Ovary (tissue), 9 donors: ENCODE measurements around the gene GPR142. TPM values are rescaled to one million over a fixed set of nuclear protein-coding genes. Genes with fewer than 3 reads are reported as not detected.

ENCODE experiments used
- DNase-seq, 5 donors: peaks; one replicate each; pipeline ENCODE4 v3.0.0-alpha.2; 2019 to 2020
- H3K27ac ChIP-seq, 2 donors: fragments of 200-600 bp; one replicate each; pipeline versions ENCODE4 v1.5.1 to v1.8.0; 2019 to 2022
- H3K27me3 ChIP-seq: fragments of 200-600 bp; one replicate; pipeline ENCODE4 v1.8.0; 2022
- H3K36me3 ChIP-seq: fragments of 200-600 bp; sonication (generic); one replicate; pipeline ENCODE4 v1.5.1; 2019
- H3K4me1 ChIP-seq: one replicate; pipeline ENCODE4 v1.8.1; 2013; ENCODE audit warnings: mild to moderate bottlenecking, moderate library complexity; ENCODE audit not compliant: insufficient read depth
- H3K4me3 ChIP-seq: fragments of 200-600 bp; sonication (generic); one replicate; pipeline ENCODE4 v1.5.1; 2017
- H3K9me3 ChIP-seq, 2 donors: fragments of 200-600 bp in 1 of 2; sonication (generic) in 1 of 2; one replicate each; pipeline versions ENCODE4 v1.5.1 to v1.8.1; 2013 to 2019; ENCODE audit warnings: mild to moderate bottlenecking in 1 of 2, moderate library complexity in 1 of 2
- CTCF ChIP-seq, 3 donors: fragments of 450-650 bp in 2 of 3; fragments of 200-600 bp in 1 of 3; IDR thresholded peaks; one replicate each; pipeline versions ENCODE4 v1.5.1 to v1.8.0; 2016 to 2022; ENCODE audit warnings: antibody characterized with exemption in 3 of 3, mild to moderate bottlenecking in 1 of 3
- EP300 ChIP-seq: sonication (generic); formaldehyde crosslinking; IDR thresholded peaks from one replicate; pipeline ENCODE4 v1.6.1; 2017; ENCODE audit warnings: antibody characterized with exemption
- POLR2A ChIP-seq: fragments of 450-650 bp; IDR thresholded peaks from one replicate; pipeline ENCODE4 v1.6.1; 2017; ENCODE audit warnings: antibody characterized with exemption, mild to moderate bottlenecking, moderate library complexity
- WGBS, 3 donors: extraction: QIAGEN DNeasy Blood & Tissue Kit in 1 of 3; methylation state at CpG; one replicate each; pipeline versions ENCODE4 v1.1.5 to v1.1.7; 2013 to 2017; 5-methylcytosine and 5-hydroxymethylcytosine counted together
- intact Hi-C, 4 donors: fragments of 100-400 bp; cut with DNase I; formaldehyde crosslinking; loops; one replicate each; pipeline versions ENCODE4 v1.11.0 to v1.15.1; 2022 to 2023
- polyA plus RNA-seq, 2 donors: library from polyadenylated mRNA; stranded (reverse); fragments of 200-250 nt in 1 of 2; fragments of 350-450 nt in 1 of 2; fragmentation: Illumina TruSeq in 1 of 2; extraction: RNeasy Lipid Tissue Mini Kit (QIAGEN cat#74804) in 1 of 2; gene quantifications; one replicate each; pipeline ENCODE4 v1.2.3, GENCODE V29; 2013 to 2014
- total RNA-seq, 7 donors: library from RNA; depleted of rRNA in 2 of 7; stranded (reverse); fragments of >200 nt in 2 of 7; fragmentation: NEBNext Ultra II Directional in 3 of 7; extraction: Animal tissue kit (Norgen Biotek cat#: 25700) in 3 of 7; gene quantifications; one replicate each; pipeline versions ENCODE4 v1.1.0 to v1.2.4, GENCODE V29; 2016 to 2023
- donor health status: DM: no; HTN: no; CAD: no; lungs with moderate emphysema.
- donor health status: DM: no; HTN: no; CAD: no.
- donor health status: Bipolar disorder and iron deficiency.
- donor health status: DM: yes; HTN: yes; CAD: no.
- donor health status: DM: no; HTN: no; CAD: no.
- donor health status: DM: yes; HTN: yes; CAD: no.

Gene GPR142
- total and polyA plus RNA-seq, 9 donors: 0.05 to 0.25 TPM; not detected in 7

DNA sequence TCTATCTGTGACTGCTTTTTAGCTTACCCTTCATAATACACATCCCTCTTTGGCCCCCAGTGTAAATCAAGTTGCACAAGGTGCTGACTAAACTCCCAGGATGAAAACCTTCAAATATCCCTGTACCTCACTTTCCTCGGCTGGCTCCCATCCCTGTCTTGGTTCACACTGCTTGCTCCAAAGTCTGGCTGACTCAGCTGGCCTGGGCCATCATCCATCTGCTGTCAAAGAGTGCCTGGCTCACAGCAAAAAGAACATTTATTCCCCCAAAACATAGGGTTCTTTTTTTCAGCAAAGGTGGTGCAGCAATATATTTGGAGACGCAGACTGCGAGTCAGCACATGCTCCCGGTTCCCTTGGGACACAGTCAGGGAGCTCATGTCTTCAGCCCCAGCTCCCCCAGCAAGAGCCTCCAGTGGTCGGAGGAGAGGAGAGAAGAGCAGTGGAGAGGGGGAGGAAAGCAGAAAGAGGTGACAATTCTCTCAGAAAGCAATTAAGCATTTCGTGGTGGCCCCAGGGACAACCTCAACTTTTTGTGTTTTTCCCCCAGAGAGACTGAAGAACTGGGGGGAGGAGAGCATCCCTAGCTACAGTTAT, 26.1 kb downstream of the GPR142 start:
- H3K27me3 ChIP-seq: no peaks in the 10 kb centered on the region
- H3K4me3 ChIP-seq: no peak overlapping the region
- no peak for DNase-seq
- H3K36me3 ChIP-seq: no peaks in the 10 kb centered on the region
- intact Hi-C loops: no loop called here
- H3K9me3 ChIP-seq: no peaks in the 10 kb centered on the region
- WGBS, 3 donors: 57 to 69% (median 58%) methylated on average over 6 of the region's 6 CpGs
- H3K4me1 ChIP-seq: no peaks in the 10 kb centered on the region
- H3K27ac ChIP-seq: no peak overlapping the region
- no peak for TF ChIP-seq CTCF (IDR thresholded peaks at IDR 0.05)

DNA sequence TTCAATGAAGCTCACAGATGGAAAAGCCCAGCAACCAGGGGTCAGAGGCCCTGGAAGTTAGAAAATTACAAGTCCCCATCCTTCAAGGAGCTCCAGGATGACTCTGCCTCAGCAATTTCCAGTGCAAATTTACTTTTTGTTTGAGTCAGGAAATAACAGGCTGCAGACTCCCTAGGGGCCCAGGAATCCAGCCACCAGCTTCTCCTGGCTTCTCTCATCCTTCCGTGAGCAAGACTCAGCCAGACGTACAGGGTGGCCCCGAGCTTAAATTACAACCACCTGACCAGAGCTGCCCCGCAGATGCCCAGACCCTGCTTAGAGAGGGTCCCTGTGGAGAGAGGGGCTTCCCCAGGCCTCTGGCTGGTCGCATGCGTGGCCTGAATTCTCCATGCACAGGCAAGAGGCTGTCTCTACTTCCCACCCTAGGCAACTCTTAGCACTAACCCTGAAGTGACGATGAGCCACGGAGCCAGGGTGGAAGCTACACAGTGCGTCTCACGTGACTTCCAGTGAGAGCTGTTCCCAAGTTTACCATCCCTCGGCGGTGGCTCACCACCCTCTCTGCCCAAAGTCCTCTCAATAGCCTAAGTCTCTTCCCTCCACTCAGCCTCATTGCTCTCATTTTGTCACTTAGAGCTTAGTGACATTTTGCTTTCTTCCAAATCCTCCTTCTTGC, 27.1 kb downstream of the GPR142 start:
- 85 to 89% (median 87%) methylated on average over 12 of the region's 12 CpGs for WGBS, 3 donors
- TF ChIP-seq CTCF (IDR thresholded peaks at IDR 0.05): no peak
- no peak for TF ChIP-seq EP300
- TF ChIP-seq POLR2A: no peak
- intact Hi-C loops: no loop called here
- Histone ChIP-seq H3K27ac (no peak overlapping the region), H3K27me3 (no peaks in the 10 kb centered on the region), H3K36me3 (no peaks in the 10 kb centered on the region), H3K4me1 (no peaks in the 10 kb centered on the region), H3K4me3 (no peak overlapping the region), H3K9me3 (no peaks in the 10 kb centered on the region)
- DNase-seq: no peak

DNA sequence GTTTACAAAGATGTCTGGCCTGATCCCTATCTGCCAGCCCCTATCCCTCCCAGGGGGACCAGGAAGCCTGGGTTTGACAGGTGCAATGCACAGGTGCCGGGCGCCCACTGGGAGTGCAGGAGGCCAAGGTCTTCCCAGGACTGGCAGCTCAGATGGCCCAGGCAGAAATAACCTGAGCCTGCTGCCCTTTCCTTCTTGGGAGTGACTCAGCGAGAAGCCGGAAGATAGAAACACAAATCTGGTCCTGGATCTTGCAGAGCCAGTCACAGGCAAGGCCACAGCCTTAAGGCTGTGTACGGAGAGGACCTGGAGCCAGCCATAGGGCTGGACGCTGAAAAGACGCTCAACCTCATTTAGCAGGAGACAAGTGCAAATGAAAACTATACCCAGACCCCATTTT, 27.7 kb downstream of the GPR142 start:
- intact Hi-C loops: no loop called here
- TF ChIP-seq CTCF (IDR thresholded peaks at IDR 0.05) (no peak), EP300 (no peak), POLR2A (no peak)
- no peaks in the 10 kb centered on the region for H3K9me3 ChIP-seq
- no peaks in the 10 kb centered on the region for H3K36me3 ChIP-seq
- no peak for DNase-seq
- no peaks in the 10 kb centered on the region for H3K27me3 ChIP-seq
- 83 to 88% (median 87%) methylated on average over 7 of the region's 7 CpGs for WGBS, 3 donors
- no peak overlapping the region for H3K27ac ChIP-seq
- no peak overlapping the region for H3K4me3 ChIP-seq
- no peaks in the 10 kb centered on the region for H3K4me1 ChIP-seq

DNA sequence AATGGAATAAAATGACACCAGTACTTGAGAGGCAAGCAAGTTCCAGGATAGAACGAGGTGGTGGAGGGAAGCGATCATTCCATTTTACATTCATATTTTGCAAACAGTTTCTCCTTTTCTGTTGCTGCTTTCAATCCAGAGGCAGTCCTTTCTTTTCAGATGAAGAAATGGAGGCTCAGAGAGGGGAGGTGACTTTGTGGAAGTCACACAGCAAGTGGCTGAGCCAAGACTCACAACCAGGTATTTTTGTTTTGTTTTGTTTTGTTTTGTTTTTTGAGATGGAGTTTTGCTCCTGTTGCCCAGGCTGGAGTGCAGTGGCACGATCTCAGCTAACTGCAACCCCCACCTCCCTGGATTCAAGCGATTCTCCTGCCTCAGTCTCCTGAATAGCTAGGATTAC, 29.3 kb downstream of the GPR142 start:
- H3K36me3 ChIP-seq: no peaks in the 10 kb centered on the region
- no peaks in the 10 kb centered on the region for H3K9me3 ChIP-seq
- no peaks in the 10 kb centered on the region for H3K27me3 ChIP-seq
- no peak overlapping the region for H3K27ac ChIP-seq
- 74 to 87% (median 77%) methylated on average over 4 of the region's 4 CpGs for WGBS, 3 donors
- intact Hi-C loops: no loop called here
- TF ChIP-seq CTCF (IDR thresholded peaks at IDR 0.05) (no peak), POLR2A (no peak), EP300 (no peak)
- no peak for DNase-seq
- H3K4me3 ChIP-seq: no peak overlapping the region
- no peaks in the 10 kb centered on the region for H3K4me1 ChIP-seq
